Measurements from ENCODE around the gene DBI.

The DBI gene

DNA sequence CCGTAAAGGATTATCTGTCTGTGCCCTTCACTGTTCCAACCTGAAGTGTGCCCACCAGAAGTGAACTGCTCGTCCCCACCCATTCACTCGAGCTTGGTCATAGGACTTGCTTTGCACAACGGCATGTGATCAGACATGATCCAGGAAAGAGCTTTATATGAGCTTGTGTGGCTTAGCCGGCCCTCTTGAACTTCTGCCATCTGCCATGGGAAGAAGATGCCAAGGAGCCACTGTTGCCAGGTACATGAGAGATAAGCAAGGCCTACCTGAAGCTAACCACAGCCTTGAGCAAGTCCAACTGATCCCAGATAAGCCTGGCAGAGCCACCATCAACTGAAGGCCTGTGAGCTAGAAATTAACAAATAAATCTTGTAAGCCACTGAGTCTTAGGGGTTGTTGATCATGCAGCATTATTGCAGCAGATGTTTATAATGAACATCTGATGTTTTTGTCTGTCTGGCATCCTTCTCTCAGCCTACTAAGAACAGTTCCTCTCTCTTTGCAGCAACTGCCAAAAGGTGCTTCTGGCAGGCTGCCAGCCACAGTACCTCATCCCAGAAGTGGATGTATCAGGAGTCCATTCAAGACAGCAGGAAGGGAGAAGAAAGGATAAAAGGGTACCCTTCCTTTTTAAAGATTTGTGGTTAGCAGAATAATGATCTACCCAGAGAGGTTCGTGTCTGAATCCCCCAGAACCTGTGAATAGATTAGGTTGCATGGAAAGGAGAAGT is 16.8 kb downstream of the DBI start:
- H3K9ac ChIP-seq, result no peak overlapping the region
- no peak overlapping the region for H3K4me2 ChIP-seq (ENCODE audit: low read length)
- no peak overlapping the region for H3K4me3 ChIP-seq (ENCODE audit: low read depth, low read length)
- H2AFZ ChIP-seq, result peak overlapping the region; percentile 69
- no peaks in the 10 kb centered on the region for H3K9me3 ChIP-seq (ENCODE audit: control insufficient read depth, low read length)
- H3K27ac ChIP-seq, result peak overlapping the region; percentile 60
- no peaks in the 10 kb centered on the region for H3K79me2 ChIP-seq
- H3K36me3 ChIP-seq (ENCODE audit: control insufficient read depth, insufficient read depth, low read length), result no peaks in the 10 kb centered on the region
- no peaks in the 10 kb centered on the region for H3K27me3 ChIP-seq (ENCODE audit: control insufficient read depth, insufficient read depth, low read length)
- TF ChIP-seq, protein P1, sequence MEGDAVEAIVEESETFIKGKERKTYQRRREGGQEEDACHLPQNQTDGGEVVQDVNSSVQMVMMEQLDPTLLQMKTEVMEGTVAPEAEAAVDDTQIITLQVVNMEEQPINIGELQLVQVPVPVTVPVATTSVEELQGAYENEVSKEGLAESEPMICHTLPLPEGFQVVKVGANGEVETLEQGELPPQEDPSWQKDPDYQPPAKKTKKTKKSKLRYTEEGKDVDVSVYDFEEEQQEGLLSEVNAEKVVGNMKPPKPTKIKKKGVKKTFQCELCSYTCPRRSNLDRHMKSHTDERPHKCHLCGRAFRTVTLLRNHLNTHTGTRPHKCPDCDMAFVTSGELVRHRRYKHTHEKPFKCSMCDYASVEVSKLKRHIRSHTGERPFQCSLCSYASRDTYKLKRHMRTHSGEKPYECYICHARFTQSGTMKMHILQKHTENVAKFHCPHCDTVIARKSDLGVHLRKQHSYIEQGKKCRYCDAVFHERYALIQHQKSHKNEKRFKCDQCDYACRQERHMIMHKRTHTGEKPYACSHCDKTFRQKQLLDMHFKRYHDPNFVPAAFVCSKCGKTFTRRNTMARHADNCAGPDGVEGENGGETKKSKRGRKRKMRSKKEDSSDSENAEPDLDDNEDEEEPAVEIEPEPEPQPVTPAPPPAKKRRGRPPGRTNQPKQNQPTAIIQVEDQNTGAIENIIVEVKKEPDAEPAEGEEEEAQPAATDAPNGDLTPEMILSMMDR (IDR thresholded peaks at IDR 0.05), result no peak
- peaks cover 25% of the 10 kb centered on the region for H3K4me1 ChIP-seq

DNA sequence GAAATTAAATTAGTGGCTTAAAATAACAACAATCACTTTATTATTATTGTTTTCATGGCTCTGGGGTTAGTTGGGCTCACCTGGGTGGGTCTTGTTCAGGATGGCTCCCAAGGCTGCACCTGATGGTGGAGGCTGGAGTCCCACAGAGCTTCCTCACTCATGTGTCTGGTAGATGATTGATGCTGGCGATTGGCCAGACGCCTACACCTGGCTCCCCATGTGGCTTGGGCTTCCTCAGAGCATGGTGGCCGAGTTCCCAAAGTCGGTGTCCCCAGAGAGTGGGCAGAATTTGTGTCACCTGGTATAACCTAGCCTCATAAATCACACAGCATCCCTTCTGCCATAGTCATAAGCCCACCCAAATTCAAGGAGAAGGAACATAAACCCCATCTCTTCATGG is 18.2 kb downstream of the DBI start:
- H3K4me1 ChIP-seq, result peaks cover 37% of the 10 kb centered on the region
- H3K4me3 ChIP-seq (ENCODE audit: low read depth, low read length), result no peak overlapping the region
- no peaks in the 10 kb centered on the region for H3K9me3 ChIP-seq (ENCODE audit: control insufficient read depth, low read length)
- no peaks in the 10 kb centered on the region for H3K27me3 ChIP-seq (ENCODE audit: control insufficient read depth, insufficient read depth, low read length)
- H2AFZ ChIP-seq, result no peak overlapping the region
- H3K9ac ChIP-seq, result no peak overlapping the region
- TF ChIP-seq, protein P1 (IDR thresholded peaks at IDR 0.05), result no peak
- H3K79me2 ChIP-seq, result no peaks in the 10 kb centered on the region
- no peak overlapping the region for H3K4me2 ChIP-seq (ENCODE audit: low read length)
- H3K27ac ChIP-seq, result no peak overlapping the region
- no peaks in the 10 kb centered on the region for H3K36me3 ChIP-seq (ENCODE audit: control insufficient read depth, insufficient read depth, low read length)

DNA sequence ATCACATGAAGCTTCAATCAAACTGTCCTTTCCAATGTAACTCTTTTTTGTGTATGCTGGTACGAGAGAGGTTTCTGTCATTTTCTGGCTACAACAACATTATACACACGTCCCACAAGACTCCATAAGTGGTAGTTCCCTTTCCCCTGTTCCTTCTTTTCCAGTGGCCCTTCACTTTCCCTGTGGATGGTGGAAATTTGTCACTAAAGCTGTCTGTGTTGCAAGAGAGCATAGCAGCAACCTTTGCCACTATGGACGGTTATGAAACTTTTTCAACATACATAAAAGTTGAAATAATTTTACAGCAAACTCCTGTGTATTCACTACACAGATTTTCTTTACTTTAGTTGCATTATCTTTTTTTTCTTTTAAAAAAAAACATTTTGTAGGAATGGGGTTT is 18.7 kb downstream of the DBI start:
- Histone ChIP-seq H3K9me3 (ENCODE audit: control insufficient read depth, low read length) (no peaks in the 10 kb centered on the region), H3K4me1 (peaks cover 39% of the 10 kb centered on the region), H3K27me3 (ENCODE audit: control insufficient read depth, insufficient read depth, low read length) (no peaks in the 10 kb centered on the region), H3K9ac (no peak overlapping the region), H2AFZ (no peak overlapping the region), H3K4me3 (ENCODE audit: low read depth, low read length) (no peak overlapping the region), H3K27ac (no peak overlapping the region), H3K36me3 (ENCODE audit: control insufficient read depth, insufficient read depth, low read length) (no peaks in the 10 kb centered on the region), H3K79me2 (no peaks in the 10 kb centered on the region), H3K4me2 (ENCODE audit: low read length) (no peak overlapping the region)
- TF ChIP-seq, protein P1 (IDR thresholded peaks at IDR 0.05), result no peak

DNA sequence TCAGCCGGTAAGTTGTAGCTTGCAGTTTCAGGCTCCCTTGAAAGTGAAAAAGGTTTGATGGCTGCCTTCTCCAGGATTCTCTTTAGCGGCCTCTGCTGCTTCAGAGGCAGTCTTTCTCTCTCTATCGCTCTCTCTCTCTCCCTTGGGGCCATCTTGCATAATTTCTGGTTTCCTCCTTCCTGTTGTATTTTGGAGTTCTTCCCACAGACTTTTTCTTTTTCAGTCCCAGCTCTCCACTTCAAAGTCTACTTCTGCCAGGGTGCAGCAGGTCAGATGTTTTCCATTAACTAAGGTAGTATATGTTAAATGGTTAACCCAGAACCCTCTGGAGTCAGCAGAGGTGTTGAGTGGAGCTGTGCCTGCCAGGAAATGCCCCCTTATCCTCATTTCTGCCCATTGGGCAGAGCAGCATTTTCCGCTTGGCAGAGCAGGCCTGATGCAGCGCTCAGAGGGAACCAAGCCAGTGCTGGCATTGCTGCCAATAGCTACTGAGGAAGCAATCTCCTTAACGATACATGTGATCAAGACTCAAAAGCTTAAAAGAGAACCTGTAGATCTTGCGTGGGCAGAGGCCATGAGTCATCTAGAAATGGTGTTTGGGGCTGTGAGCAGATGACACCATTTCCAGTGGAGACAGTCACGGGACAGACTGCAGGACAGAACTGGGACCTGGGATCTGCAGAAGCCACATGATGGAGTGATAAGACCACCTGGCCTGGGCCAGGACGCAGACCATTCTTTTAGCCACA is 20.8 kb downstream of the DBI start:
- Histone ChIP-seq H3K4me1 (peaks cover 43% of the 10 kb centered on the region), H3K4me2 (ENCODE audit: low read length) (peak overlapping the region; percentile 34), H3K9ac (no peak overlapping the region), H3K27me3 (ENCODE audit: control insufficient read depth, insufficient read depth, low read length) (no peaks in the 10 kb centered on the region), H3K27ac (peak overlapping the region; percentile 81), H3K9me3 (ENCODE audit: control insufficient read depth, low read length) (no peaks in the 10 kb centered on the region), H3K79me2 (no peaks in the 10 kb centered on the region), H3K36me3 (ENCODE audit: control insufficient read depth, insufficient read depth, low read length) (no peaks in the 10 kb centered on the region), H2AFZ (peak overlapping the region; percentile 72), H3K4me3 (ENCODE audit: low read depth, low read length) (no peak overlapping the region)
- TF ChIP-seq, protein P1 (IDR thresholded peaks at IDR 0.05), result peak; percentile 43
